Upper lobe of left lung (tissue), 6 donors: ENCODE measurements around the gene CROT. TPM values are rescaled to one million over a fixed set of nuclear protein-coding genes. Genes with fewer than 3 reads are reported as not detected.

Experiments
- ATAC-seq, 2 donors: fragments of 200-7000 bp; cut with Tn5 transposase; one replicate each; pipeline ENCODE4 v1.9.1; 2022; ENCODE audit warnings: mild to moderate bottlenecking in 2 of 2, moderate library complexity in 2 of 2; ENCODE audit not compliant: low FRiP score in 2 of 2
- DNase-seq, 2 donors: peaks; one replicate each; pipeline ENCODE4 v3.0.0-alpha.2; 2019 to 2020
- H3K27ac ChIP-seq, 4 donors: fragments of 200-600 bp; sonication (generic); one replicate each; pipeline ENCODE4 v1.5.1; 2016 to 2019
- H3K27me3 ChIP-seq, 4 donors: fragments of 200-600 bp; sonication (generic); one replicate each; pipeline ENCODE4 v1.5.1; 2017 to 2019
- H3K36me3 ChIP-seq, 4 donors: fragments of 200-600 bp; sonication (generic); one replicate each; pipeline ENCODE4 v1.5.1; 2016 to 2019
- H3K4me1 ChIP-seq, 4 donors: fragments of 200-600 bp; sonication (generic); one replicate each; pipeline ENCODE4 v1.5.1; 2018 to 2019
- H3K4me3 ChIP-seq, 4 donors: fragments of 200-600 bp; sonication (generic); one replicate each; pipeline ENCODE4 v1.5.1; 2017 to 2019; ENCODE audit warnings: mild to moderate bottlenecking in 2 of 4, moderate library complexity in 1 of 4
- H3K9me3 ChIP-seq, 4 donors: fragments of 200-600 bp; sonication (generic); one replicate each; pipeline ENCODE4 v1.5.1; 2018 to 2019
- EP300 ChIP-seq, 4 donors: sonication (generic); formaldehyde crosslinking; IDR thresholded peaks; one replicate each; pipeline ENCODE4 v1.5.1; 2017; ENCODE audit warnings: antibody characterized with exemption in 4 of 4, control low read depth in 2 of 4
- POLR2A ChIP-seq, 4 donors: fragments of 450-650 bp; IDR thresholded peaks; one replicate each; pipeline ENCODE4 v1.5.1; 2016 to 2017; ENCODE audit warnings: antibody characterized with exemption in 4 of 4, mild to moderate bottlenecking in 2 of 4
- POLR2AphosphoS5 ChIP-seq, 2 donors: sonication (generic); formaldehyde crosslinking; IDR thresholded peaks; one replicate each; pipeline ENCODE4 v1.5.1; 2017; ENCODE audit warnings: antibody characterized with exemption in 2 of 2
- WGBS, 2 donors: methylation state at CpG; one replicate each; pipeline ENCODE4 v1.1.5; 2017 to 2018; 5-methylcytosine and 5-hydroxymethylcytosine counted together
- total RNA-seq, 6 donors: library from RNA; depleted of rRNA in 4 of 6; stranded (reverse); fragments of >200 nt in 4 of 6; gene quantifications; one replicate each; pipeline versions ENCODE4 v1.1.0 to v1.2.1, GENCODE V29; 2016 to 2021
- TF ChIP-seq, protein P1 (sequence below), 6 experiments: fragments of 450-650 bp in 4 of 6; fragments of 200-600 bp in 2 of 6; sonication (generic) in 2 of 6; IDR thresholded peaks; one replicate each; pipeline ENCODE4 v1.5.1; 2016 to 2019; ENCODE audit warnings: antibody characterized with exemption in 6 of 6
- donor health status: DM: no; HTN: no; CAD: no; lungs with moderate emphysema.
- donor health status: DM: no; HTN: yes; CAD: no; lungs with severe emphysema.

The CROT gene
- total RNA-seq, 6 donors from 2014 or later = 2.9 to 16.6 (median 8.6) TPM

DNA sequence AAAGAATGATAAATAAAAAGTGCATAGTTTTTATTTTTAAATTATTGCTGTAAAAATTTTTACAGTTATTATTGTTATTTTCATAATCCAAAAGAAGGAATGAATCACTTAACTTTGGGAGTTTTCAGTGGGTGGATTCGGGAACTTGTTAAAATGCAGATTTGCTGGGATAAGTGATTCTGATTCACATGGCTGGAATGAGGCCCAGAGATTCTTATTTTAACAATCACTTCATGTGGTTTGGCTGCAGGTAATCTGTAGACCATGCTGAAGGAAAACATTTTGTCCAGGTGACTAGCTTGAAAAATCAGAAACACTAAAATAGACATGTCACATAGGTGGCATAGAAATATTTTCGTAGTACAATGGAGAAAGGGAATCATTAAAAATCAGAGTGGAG lies 13.9 kb downstream of the CROT start:
- H3K4me3 ChIP-seq = no peak overlapping the region
- no peaks in the 10 kb centered on the region for H3K4me1 ChIP-seq
- no peak for ATAC-seq
- H3K36me3 ChIP-seq = peaks cover 0 to 21% (median 8%) of the 10 kb centered on the region in 4 donors
- no peaks in the 10 kb centered on the region for H3K27me3 ChIP-seq
- WGBS, 2 donors = 83 to 91% methylated on average over 2 of the region's 2 CpGs
- peaks cover 0 to 11% (median 2%) of the 10 kb centered on the region in 4 donors for H3K9me3 ChIP-seq
- no peak overlapping the region for H3K27ac ChIP-seq
- no peak for DNase-seq
- TF ChIP-seq, protein P1, sequence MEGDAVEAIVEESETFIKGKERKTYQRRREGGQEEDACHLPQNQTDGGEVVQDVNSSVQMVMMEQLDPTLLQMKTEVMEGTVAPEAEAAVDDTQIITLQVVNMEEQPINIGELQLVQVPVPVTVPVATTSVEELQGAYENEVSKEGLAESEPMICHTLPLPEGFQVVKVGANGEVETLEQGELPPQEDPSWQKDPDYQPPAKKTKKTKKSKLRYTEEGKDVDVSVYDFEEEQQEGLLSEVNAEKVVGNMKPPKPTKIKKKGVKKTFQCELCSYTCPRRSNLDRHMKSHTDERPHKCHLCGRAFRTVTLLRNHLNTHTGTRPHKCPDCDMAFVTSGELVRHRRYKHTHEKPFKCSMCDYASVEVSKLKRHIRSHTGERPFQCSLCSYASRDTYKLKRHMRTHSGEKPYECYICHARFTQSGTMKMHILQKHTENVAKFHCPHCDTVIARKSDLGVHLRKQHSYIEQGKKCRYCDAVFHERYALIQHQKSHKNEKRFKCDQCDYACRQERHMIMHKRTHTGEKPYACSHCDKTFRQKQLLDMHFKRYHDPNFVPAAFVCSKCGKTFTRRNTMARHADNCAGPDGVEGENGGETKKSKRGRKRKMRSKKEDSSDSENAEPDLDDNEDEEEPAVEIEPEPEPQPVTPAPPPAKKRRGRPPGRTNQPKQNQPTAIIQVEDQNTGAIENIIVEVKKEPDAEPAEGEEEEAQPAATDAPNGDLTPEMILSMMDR (IDR thresholded peaks at IDR 0.05) = no peak

DNA sequence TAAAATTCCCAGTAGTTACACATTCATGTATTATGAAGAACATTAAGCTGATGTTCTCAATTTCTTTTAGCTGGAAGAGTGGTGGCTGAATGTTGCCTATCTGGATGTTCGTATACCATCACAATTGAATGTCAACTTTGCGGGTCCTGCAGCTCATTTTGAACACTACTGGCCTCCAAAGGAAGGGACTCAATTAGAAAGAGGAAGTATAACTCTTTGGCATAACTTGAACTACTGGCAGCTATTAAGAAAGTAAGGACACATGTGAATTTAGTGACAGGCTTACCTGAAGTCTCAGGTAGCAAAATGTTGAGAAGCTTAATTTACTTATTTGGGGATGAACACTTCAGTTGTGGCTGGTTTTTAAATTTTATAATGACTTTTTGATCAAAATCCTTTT lies 15.9 kb downstream of the CROT start:
- WGBS, 2 donors = 95% methylated on average over 2 of the region's 2 CpGs
- Histone ChIP-seq H3K9me3 (no peaks in the 10 kb centered on the region), H3K27ac (no peak overlapping the region), H3K36me3 (peaks cover 0 to 19% (median 2%) of the 10 kb centered on the region in 4 donors), H3K27me3 (no peaks in the 10 kb centered on the region), H3K4me1 (no peaks in the 10 kb centered on the region), H3K4me3 (no peak overlapping the region)
- ATAC-seq (no peak), DNase-seq (no peak)
- TF ChIP-seq, protein P1 (IDR thresholded peaks at IDR 0.05) = no peak
- TF ChIP-seq POLR2AphosphoS5 (IDR thresholded peaks at IDR 0.05) = no peak
- TF ChIP-seq EP300 (IDR thresholded peaks at IDR 0.05) = no peak
- TF ChIP-seq POLR2A (IDR thresholded peaks at IDR 0.05) = no peak

GRCh38 chr7:87363342-87363741 lies 17.9 kb downstream of the CROT start:
- TF ChIP-seq, protein P1 (IDR thresholded peaks at IDR 0.05) = no peak
- TF ChIP-seq POLR2AphosphoS5 (IDR thresholded peaks at IDR 0.05) (no peak), EP300 (IDR thresholded peaks at IDR 0.05) (no peak), POLR2A (IDR thresholded peaks at IDR 0.05) (no peak)
- ATAC-seq (no peak), DNase-seq (no peak)
- no peak overlapping the region for H3K27ac ChIP-seq
- H3K4me3 ChIP-seq = no peak overlapping the region
- H3K27me3 ChIP-seq = no peaks in the 10 kb centered on the region
- H3K36me3 ChIP-seq = peaks cover 0 to 14% (median 0%) of the 10 kb centered on the region in 4 donors
- no peaks in the 10 kb centered on the region for H3K9me3 ChIP-seq
- no peaks in the 10 kb centered on the region for H3K4me1 ChIP-seq
- WGBS, 2 donors = 97 to 100% methylated on average over 1 of the region's 1 CpG

GRCh38 chr7:87364246-87364645 lies 18.8 kb downstream of the CROT start:
- TF ChIP-seq EP300 (IDR thresholded peaks at IDR 0.05) (no peak), POLR2A (IDR thresholded peaks at IDR 0.05) (no peak), POLR2AphosphoS5 (IDR thresholded peaks at IDR 0.05) (no peak)
- TF ChIP-seq, protein P1 (IDR thresholded peaks at IDR 0.05) = no peak
- no peak for ATAC-seq

GRCh38 chr7:87369216-87369615 lies 23.8 kb downstream of the CROT start:
- DNase-seq (no peak), ATAC-seq (no peak)
- no peak overlapping the region for H3K4me3 ChIP-seq
- H3K27ac ChIP-seq = no peak overlapping the region
- H3K36me3 ChIP-seq = peaks cover 0 to 19% (median 0%) of the 10 kb centered on the region in 4 donors
- no peaks in the 10 kb centered on the region for H3K4me1 ChIP-seq
- no peaks in the 10 kb centered on the region for H3K9me3 ChIP-seq
- no peak for TF ChIP-seq EP300 (IDR thresholded peaks at IDR 0.05)
- no peak for TF ChIP-seq POLR2A (IDR thresholded peaks at IDR 0.05)
- no peak for TF ChIP-seq POLR2AphosphoS5 (IDR thresholded peaks at IDR 0.05)
- TF ChIP-seq, protein P1 (IDR thresholded peaks at IDR 0.05) = no peak
- no peaks in the 10 kb centered on the region for H3K27me3 ChIP-seq
- WGBS, 2 donors = 89 to 91% methylated on average over 4 of the region's 4 CpGs

More at GRCh38 chr7:87364246-87364645, 18.8 kb downstream of the CROT start:
- DNase-seq = no peak
- no peak overlapping the region for H3K4me3 ChIP-seq
- H3K9me3 ChIP-seq = no peaks in the 10 kb centered on the region
- no peak overlapping the region for H3K27ac ChIP-seq
- H3K4me1 ChIP-seq = no peaks in the 10 kb centered on the region
- peaks cover 0 to 14% (median 0%) of the 10 kb centered on the region in 4 donors for H3K36me3 ChIP-seq
- no peaks in the 10 kb centered on the region for H3K27me3 ChIP-seq
